Measurements from ENCODE around the gene COPS8. TPM values are rescaled to one million over a fixed set of nuclear protein-coding genes. Genes with fewer than 3 reads are reported as not detected.

Gene COPS8
- total RNA-seq, 2 donors from 2014 or later = 22.9 to 24.7 TPM

GRCh38 chr2:237124820-237125219 is 39.1 kb downstream of the COPS8 start:
- DNase-seq (no peak), ATAC-seq (no peak)
- intact Hi-C loops (cut with DNase I, micrococcal nuclease) = loop anchor here in 1 of 2 donors (10.0 kb wide), 1 partner anchor 350 kb away; no protein-coding TSS in a partner anchor

GRCh38 chr2:237125967-237126366 is 40.3 kb downstream of the COPS8 start:
- intact Hi-C loops (cut with DNase I, micrococcal nuclease) = loop anchor here in 1 of 2 donors (10.0 kb wide), 1 partner anchor 349 kb away; no protein-coding TSS in a partner anchor
- DNase-seq = no peak
- ATAC-seq = peak; percentile 70

GRCh38 chr2:237126519-237127174 is 41.0 kb downstream of the COPS8 start:
- no peak for ATAC-seq

GRCh38 chr2:237128026-237128703 is 42.5 kb downstream of the COPS8 start:
- peak; percentile 64 for ATAC-seq
- intact Hi-C loops (cut with DNase I, micrococcal nuclease) = loop anchor here in 1 of 2 donors (10.0 kb wide), 1 partner anchor 347 kb away; no protein-coding TSS in a partner anchor
- peak; percentile 72 to 89 for DNase-seq

More at GRCh38 chr2:237126519-237127174, 41.0 kb downstream of the COPS8 start:
- intact Hi-C loops (cut with DNase I, micrococcal nuclease) = loop anchor here in 1 of 2 donors (10.0 kb wide), 1 partner anchor 348 kb away; no protein-coding TSS in a partner anchor
- DNase-seq = no peak

GRCh38 chr2:237128845-237129592 is 43.3 kb downstream of the COPS8 start:
- no peak for ATAC-seq
- no peak for DNase-seq
- intact Hi-C loops (cut with DNase I, micrococcal nuclease) = loop anchor here in 1 of 2 donors (10.0 kb wide), 1 partner anchor 346 kb away; no protein-coding TSS in a partner anchor

- intact Hi-C loops (cut with DNase I, micrococcal nuclease) = loop anchor here in 1 of 2 donors (10.0 kb wide), 1 partner anchor 345 kb away; no protein-coding TSS in a partner anchor
- ATAC-seq = no peak
- no peak for DNase-seq
Observed at GRCh38 chr2:237129625-237130263, 44.1 kb downstream of the COPS8 start.

GRCh38 chr2:237130562-237131421 is 45.1 kb downstream of the COPS8 start:
- intact Hi-C loops (cut with DNase I, micrococcal nuclease) = no loop called here
- DNase-seq = no peak
- no peak for ATAC-seq

GRCh38 chr2:237131749-237132533 is 46.3 kb downstream of the COPS8 start:
- ATAC-seq = no peak
- DNase-seq = no peak
- intact Hi-C loops (cut with DNase I, micrococcal nuclease) = no loop called here

GRCh38 chr2:237132799-237133198 is 47.1 kb downstream of the COPS8 start:
- peak; percentile 48 for ATAC-seq
- intact Hi-C loops (cut with DNase I, micrococcal nuclease) = no loop called here

GRCh38 chr2:237134321-237135230 is 48.9 kb downstream of the COPS8 start:
- no peak for DNase-seq
- intact Hi-C loops (cut with DNase I, micrococcal nuclease) = no loop called here
- no peak for ATAC-seq

More at GRCh38 chr2:237132799-237133198, 47.1 kb downstream of the COPS8 start:
- no peak for DNase-seq

GRCh38 chr2:237136824-237137223 is 51.1 kb downstream of the COPS8 start:
- intact Hi-C loops (cut with DNase I, micrococcal nuclease) = no loop called here
- DNase-seq (no peak), ATAC-seq (no peak)

- DNase-seq (no peak), ATAC-seq (no peak)
- intact Hi-C loops (cut with DNase I, micrococcal nuclease) = no loop called here
Observed at GRCh38 chr2:237137626-237138323, 52.1 kb downstream of the COPS8 start.

- no peak for DNase-seq
- ATAC-seq = no peak
- intact Hi-C loops (cut with DNase I, micrococcal nuclease) = no loop called here
Observed at GRCh38 chr2:237139123-237139675, 53.5 kb downstream of the COPS8 start.

- no peak for DNase-seq
- intact Hi-C loops (cut with DNase I, micrococcal nuclease) = no loop called here
- ATAC-seq = no peak
Observed at GRCh38 chr2:237140689-237141285, 55.1 kb downstream of the COPS8 start.

GRCh38 chr2:237141571-237142051 is 55.9 kb downstream of the COPS8 start:
- intact Hi-C loops (cut with DNase I, micrococcal nuclease) = no loop called here
- ATAC-seq (no peak), DNase-seq (no peak)

Data from left colon (tissue), 2 donors.